Measurements from ENCODE around the gene LRRC18. TPM values are rescaled to one million over a fixed set of nuclear protein-coding genes. Genes with fewer than 3 reads are reported as not detected.

Gene LRRC18
- total RNA-seq, 4 donors from 2014 or later: not detected

DNA sequence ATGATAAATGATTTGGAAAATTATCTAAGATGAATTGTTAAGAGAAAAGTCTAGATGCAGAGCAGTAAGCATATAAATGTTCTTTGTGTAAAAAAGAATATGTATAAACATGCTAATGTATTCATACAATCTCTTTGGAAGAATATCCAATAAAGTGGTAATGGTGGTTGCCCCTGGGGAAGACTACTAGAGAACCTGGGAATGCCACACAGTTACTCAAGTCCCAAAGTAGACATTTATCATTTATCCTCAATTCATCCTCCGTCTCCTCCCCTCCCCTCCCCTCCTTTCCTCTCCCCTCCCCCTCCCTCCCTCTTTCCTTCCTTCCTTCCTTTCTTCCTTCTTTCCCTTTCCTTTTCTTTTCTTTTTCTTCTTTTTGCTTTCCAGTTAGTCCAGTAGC is 51.7 kb downstream of the LRRC18 start:
- H3K9me3 ChIP-seq: no peaks in the 10 kb centered on the region
- no peaks in the 10 kb centered on the region for H3K4me1 ChIP-seq
- intact Hi-C loops (cut with DNase I): no loop called here
- no peaks in the 10 kb centered on the region for H3K36me3 ChIP-seq
- no peak overlapping the region for H3K27ac ChIP-seq (replicated peaks in 1 of 4)
- TF ChIP-seq EP300 (IDR thresholded peaks at IDR 0.05): no peak
- TF ChIP-seq POLR2AphosphoS5 (IDR thresholded peaks at IDR 0.05): no peak
- TF ChIP-seq POLR2A (IDR thresholded peaks at IDR 0.05; ENCODE audit: low read depth): no peak
- TF ChIP-seq, protein P1, sequence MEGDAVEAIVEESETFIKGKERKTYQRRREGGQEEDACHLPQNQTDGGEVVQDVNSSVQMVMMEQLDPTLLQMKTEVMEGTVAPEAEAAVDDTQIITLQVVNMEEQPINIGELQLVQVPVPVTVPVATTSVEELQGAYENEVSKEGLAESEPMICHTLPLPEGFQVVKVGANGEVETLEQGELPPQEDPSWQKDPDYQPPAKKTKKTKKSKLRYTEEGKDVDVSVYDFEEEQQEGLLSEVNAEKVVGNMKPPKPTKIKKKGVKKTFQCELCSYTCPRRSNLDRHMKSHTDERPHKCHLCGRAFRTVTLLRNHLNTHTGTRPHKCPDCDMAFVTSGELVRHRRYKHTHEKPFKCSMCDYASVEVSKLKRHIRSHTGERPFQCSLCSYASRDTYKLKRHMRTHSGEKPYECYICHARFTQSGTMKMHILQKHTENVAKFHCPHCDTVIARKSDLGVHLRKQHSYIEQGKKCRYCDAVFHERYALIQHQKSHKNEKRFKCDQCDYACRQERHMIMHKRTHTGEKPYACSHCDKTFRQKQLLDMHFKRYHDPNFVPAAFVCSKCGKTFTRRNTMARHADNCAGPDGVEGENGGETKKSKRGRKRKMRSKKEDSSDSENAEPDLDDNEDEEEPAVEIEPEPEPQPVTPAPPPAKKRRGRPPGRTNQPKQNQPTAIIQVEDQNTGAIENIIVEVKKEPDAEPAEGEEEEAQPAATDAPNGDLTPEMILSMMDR (IDR thresholded peaks at IDR 0.05): no peak
- no peak overlapping the region for H3K4me3 ChIP-seq
- DNase-seq (ENCODE audit: extremely low spot score): no peak
- H3K27me3 ChIP-seq: no peaks in the 10 kb centered on the region
- 80% methylated on average over 1 of the region's 1 CpG for WGBS

DNA sequence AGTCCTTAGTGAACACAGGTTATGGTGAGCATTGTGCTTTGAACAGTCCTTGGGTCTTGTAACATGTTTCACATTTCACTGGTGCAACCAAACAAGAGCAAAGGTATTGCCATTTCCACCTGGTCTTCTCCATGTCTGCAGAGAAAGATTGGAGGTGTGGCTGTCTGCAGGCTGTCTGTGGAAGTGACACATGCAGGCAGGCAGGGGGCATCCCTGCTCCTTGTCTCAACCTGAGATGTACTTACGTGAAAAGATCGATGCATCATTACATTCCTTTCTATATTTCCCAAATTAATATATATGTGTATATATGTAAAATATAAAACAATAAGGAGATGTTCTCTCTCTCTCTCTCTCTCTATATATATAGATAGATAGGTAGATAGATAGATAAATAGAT is 54.3 kb downstream of the LRRC18 start:
- 38% methylated on average over 2 of the region's 2 CpGs for WGBS
- Histone ChIP-seq H3K4me1 (no peaks in the 10 kb centered on the region), H3K4me3 (no peak overlapping the region), H3K27me3 (peaks cover 0 to 12% (median 0%) of the 10 kb centered on the region in 4 donors), H3K36me3 (no peaks in the 10 kb centered on the region), H3K9me3 (peaks cover 0 to 6% (median 0%) of the 10 kb centered on the region in 4 donors), H3K27ac (replicated peaks in 1 of 4) (no peak overlapping the region)
- peak; percentile 66 for DNase-seq (ENCODE audit: extremely low spot score)
- no peak for TF ChIP-seq POLR2AphosphoS5 (IDR thresholded peaks at IDR 0.05)
- TF ChIP-seq POLR2A (IDR thresholded peaks at IDR 0.05; ENCODE audit: low read depth): no peak
- TF ChIP-seq, protein P1 (IDR thresholded peaks at IDR 0.05): no peak
- no peak for TF ChIP-seq EP300 (IDR thresholded peaks at IDR 0.05)
- intact Hi-C loops (cut with DNase I): no loop called here

DNA sequence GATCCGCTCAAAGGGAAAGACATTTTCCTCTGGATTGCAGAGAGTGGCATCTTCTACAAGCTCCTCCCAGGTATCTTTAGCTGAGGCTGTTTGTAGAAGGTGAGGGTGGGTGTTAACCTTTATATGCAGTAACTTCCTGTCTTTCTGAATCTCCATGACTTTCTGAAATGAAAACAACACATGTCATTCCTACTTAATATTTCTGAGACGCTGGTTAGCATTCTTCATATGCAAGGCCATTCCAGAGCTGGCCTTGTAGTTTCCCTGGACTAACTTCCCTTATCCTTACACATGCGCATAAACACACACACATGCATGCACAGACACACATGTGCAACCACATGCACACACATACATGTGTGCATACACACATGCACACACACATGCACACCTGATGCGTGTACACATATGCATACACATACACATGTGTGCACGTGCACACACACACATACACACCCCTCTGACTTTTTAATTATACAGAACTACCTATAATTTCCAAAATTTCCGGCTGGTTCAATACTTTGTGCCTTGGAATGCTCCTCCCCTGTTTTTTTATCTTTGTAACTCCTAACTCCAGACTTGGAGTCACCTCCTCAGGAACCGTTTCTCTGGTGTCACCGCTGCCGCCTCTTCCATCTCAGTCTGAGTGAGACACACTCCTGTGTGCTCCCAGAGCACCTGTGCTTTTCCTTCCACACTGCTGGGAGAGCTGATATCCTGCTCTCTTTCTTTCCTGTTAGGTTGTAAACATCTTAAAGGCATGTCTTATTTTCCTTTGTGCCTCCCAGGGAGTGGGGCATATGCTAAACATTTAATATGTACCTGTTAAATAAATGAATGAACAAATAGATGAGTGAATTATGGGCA is 55.2 kb downstream of the LRRC18 start:
- Histone ChIP-seq H3K9me3 (peaks cover 0 to 6% (median 0%) of the 10 kb centered on the region in 4 donors), H3K27me3 (peaks cover 0 to 20% (median 0%) of the 10 kb centered on the region in 4 donors), H3K4me3 (no peak overlapping the region), H3K36me3 (no peaks in the 10 kb centered on the region), H3K27ac (replicated peaks in 1 of 4) (no peak overlapping the region), H3K4me1 (no peaks in the 10 kb centered on the region)
- WGBS: 85% methylated on average over 9 of the region's 9 CpGs
- peak; percentile 75 for DNase-seq (ENCODE audit: extremely low spot score)
- no peak for TF ChIP-seq POLR2AphosphoS5 (IDR thresholded peaks at IDR 0.05)
- intact Hi-C loops (cut with DNase I): no loop called here

DNA sequence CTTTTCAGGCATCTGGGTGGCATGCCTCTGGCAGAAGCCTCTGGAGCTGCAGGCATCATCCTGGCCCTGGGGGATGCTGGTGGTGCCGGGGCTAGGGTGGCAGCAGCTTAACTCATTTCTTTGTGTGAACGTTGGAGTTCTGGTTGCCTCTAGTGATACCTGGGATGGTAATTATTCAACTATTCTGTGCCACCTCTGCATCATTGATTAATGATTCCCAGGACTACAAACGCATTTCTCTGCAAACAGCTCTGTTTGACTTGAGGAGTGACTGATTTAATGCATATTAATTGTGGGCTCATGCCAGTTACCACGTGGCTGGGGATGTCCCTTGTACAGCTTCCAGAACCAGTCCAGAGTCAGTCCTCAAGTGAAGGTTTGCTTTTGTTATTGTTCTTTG is 55.9 kb downstream of the LRRC18 start:
- Histone ChIP-seq H3K9me3 (peaks cover 0 to 6% (median 0%) of the 10 kb centered on the region in 4 donors), H3K27ac (replicated peaks in 1 of 4) (no peak overlapping the region), H3K27me3 (peaks cover 0 to 20% (median 0%) of the 10 kb centered on the region in 4 donors), H3K4me1 (no peaks in the 10 kb centered on the region), H3K36me3 (no peaks in the 10 kb centered on the region), H3K4me3 (no peak overlapping the region)
- intact Hi-C loops (cut with DNase I): no loop called here
- TF ChIP-seq POLR2AphosphoS5 (IDR thresholded peaks at IDR 0.05) (no peak), POLR2A (IDR thresholded peaks at IDR 0.05; ENCODE audit: low read depth) (no peak), EP300 (IDR thresholded peaks at IDR 0.05) (no peak)
- TF ChIP-seq, protein P1 (IDR thresholded peaks at IDR 0.05): no peak
- 50% methylated on average over 4 of the region's 4 CpGs for WGBS
- peak; percentile 39 for DNase-seq (ENCODE audit: extremely low spot score)

DNA sequence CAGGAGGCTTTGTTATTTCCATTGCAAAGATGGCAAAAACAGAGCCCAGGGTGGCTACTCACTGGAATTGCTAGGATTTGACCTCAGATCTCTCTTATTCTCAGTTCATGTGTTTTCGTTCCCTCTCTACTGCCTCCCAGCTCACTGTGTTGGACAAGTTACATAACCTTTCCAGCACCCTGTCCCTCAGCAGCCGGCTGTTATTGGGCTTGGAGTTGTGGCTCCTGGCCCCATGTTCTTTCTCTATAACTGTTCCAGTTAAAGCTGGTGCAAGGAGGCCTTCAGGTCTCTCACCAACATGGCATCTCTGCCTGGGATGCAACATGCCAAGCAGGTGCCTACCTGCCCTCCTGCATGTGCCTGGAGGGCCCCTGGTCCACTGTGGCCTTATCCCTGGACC is 56.8 kb downstream of the LRRC18 start:
- H3K27me3 ChIP-seq: peaks cover 0 to 20% (median 0%) of the 10 kb centered on the region in 4 donors
- TF ChIP-seq EP300 (IDR thresholded peaks at IDR 0.05): no peak
- TF ChIP-seq, protein P1 (IDR thresholded peaks at IDR 0.05): no peak
- no peak for TF ChIP-seq POLR2AphosphoS5 (IDR thresholded peaks at IDR 0.05)
- no peak for TF ChIP-seq POLR2A (IDR thresholded peaks at IDR 0.05; ENCODE audit: low read depth)
- no peaks in the 10 kb centered on the region for H3K4me1 ChIP-seq
- H3K4me3 ChIP-seq: no peak overlapping the region
- H3K27ac ChIP-seq (replicated peaks in 1 of 4): no peak overlapping the region
- H3K36me3 ChIP-seq: no peaks in the 10 kb centered on the region
- 69% methylated on average over 2 of the region's 2 CpGs for WGBS
- H3K9me3 ChIP-seq: peaks cover 0 to 6% (median 0%) of the 10 kb centered on the region in 4 donors
- intact Hi-C loops (cut with DNase I): no loop called here
- DNase-seq (ENCODE audit: extremely low spot score): peak; percentile 86
